Karpas-422 (cell line): Measurements from ENCODE around the gene KLK8. TPM values are rescaled to one million over a fixed set of nuclear protein-coding genes. Genes with fewer than 3 reads are reported as not detected.

Experiments used
- DNase-seq: peaks from one replicate; pipeline ENCODE4 v3.0.0-alpha.2; 2015
- H2AFZ ChIP-seq: fragments of 200-600 bp; sonication (generic); 2 replicates; pipeline ENCODE4 v1.6.1; 2014; ENCODE audit warnings: antibody characterized with exemption, low read length, mixed read lengths
- H3K27ac ChIP-seq: fragments of 200-600 bp; sonication (generic); 2 replicates; pipeline ENCODE4 v1.5.1; 2014; ENCODE audit warnings: mild to moderate bottlenecking, low read length, moderate library complexity
- H3K27me3 ChIP-seq: fragments of 200-600 bp; sonication (generic); 2 replicates; pipeline ENCODE4 v1.6.1; 2014; ENCODE audit warnings: low read length, mixed read lengths
- H3K36me3 ChIP-seq: fragments of 200-600 bp; sonication (generic); 2 replicates; pipeline ENCODE4 v1.6.1; 2014; ENCODE audit warnings: low read length, mixed read lengths; ENCODE audit not compliant: insufficient read depth
- H3K4me1 ChIP-seq: fragments of 200-600 bp; sonication (generic); 2 replicates; pipeline ENCODE4 v1.6.1; 2014; ENCODE audit warnings: mild to moderate bottlenecking, low read length, mixed read lengths
- H3K4me2 ChIP-seq: fragments of 200-600 bp; sonication (generic); 2 replicates; pipeline ENCODE4 v1.6.1; 2014; ENCODE audit warnings: low read length, low read depth, mild to moderate bottlenecking; ENCODE audit not compliant: poor library complexity, severe bottlenecking
- H3K4me3 ChIP-seq: fragments of 200-600 bp; sonication (generic); 2 replicates; pipeline ENCODE4 v1.5.1; 2014; ENCODE audit warnings: mild to moderate bottlenecking, antibody characterized with exemption, low read length, mixed read lengths
- H3K79me2 ChIP-seq: fragments of 200-600 bp; sonication (generic); 2 replicates; pipeline ENCODE4 v1.6.1; 2014; ENCODE audit warnings: mild to moderate bottlenecking, low read length, mixed read lengths
- H3K9ac ChIP-seq: fragments of 200-600 bp; sonication (generic); 2 replicates; pipeline ENCODE4 v1.6.0; 2014; ENCODE audit warnings: low read length
- H3K9me2 ChIP-seq: fragments of 200-600 bp; sonication (generic), shearing (Covaris generic); replicated peaks from 2 replicates; pipeline ENCODE4 v1.6.0; 2014; ENCODE audit warnings: mild to moderate bottlenecking, low read length, moderate library complexity; ENCODE audit not compliant: insufficient read depth
- H3K9me3 ChIP-seq: fragments of 300-700, 200-600 bp; sonication (generic); 2 replicates; pipeline ENCODE4 v1.6.1; 2014; ENCODE audit warnings: low read length, mixed read lengths
- H4K20me1 ChIP-seq: fragments of 200-600 bp; sonication (generic); 2 replicates; pipeline ENCODE4 v1.6.1; 2014; ENCODE audit warnings: mild to moderate bottlenecking, antibody characterized with exemption, low read length, low read depth; ENCODE audit not compliant: insufficient read depth
- total RNA-seq: library from RNA; depleted of rRNA; stranded (reverse); fragments of >200 nt; shearing (Covaris generic); gene quantifications from 2 replicates; pipeline ENCODE4 v1.2.3, GENCODE V29; 2014; ENCODE audit warnings: low replicate concordance

KLK8 gene
- total RNA-seq, 1 experiment from 2014 or later, result not detected

DNA sequence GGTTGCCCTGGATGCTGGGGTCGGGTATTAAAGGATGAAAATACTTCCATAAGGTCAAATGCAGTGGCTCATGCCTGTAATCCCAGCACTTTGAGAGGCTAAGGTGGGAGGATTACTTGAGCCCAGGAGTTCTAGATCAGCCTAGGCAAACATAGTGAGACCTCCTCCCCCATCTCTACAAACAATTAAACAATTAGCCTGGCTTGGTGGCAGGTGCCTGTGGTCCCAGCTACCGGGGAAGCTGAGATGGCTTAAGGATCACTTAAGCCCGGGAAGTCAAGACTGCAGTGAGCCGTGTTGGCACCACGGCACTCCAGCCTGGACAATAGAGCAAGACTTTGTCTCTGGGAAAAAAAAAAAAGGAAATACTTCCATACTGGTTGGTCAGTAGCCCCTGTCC, 23.5 kb upstream of the KLK8 start:
- Histone ChIP-seq H3K4me3 (no peak overlapping the region), H3K9ac (no peak overlapping the region), H3K9me2 (no peaks in the 10 kb centered on the region), H3K27me3 (no peaks in the 10 kb centered on the region), H3K4me2 (no peak overlapping the region), H3K27ac (no peak overlapping the region), H2AFZ (no peak overlapping the region), H3K36me3 (no peaks in the 10 kb centered on the region), H3K79me2 (no peaks in the 10 kb centered on the region), H4K20me1 (no peaks in the 10 kb centered on the region), H3K9me3 (no peaks in the 10 kb centered on the region), H3K4me1 (no peaks in the 10 kb centered on the region)
- no peak for DNase-seq

- no peaks in the 10 kb centered on the region for H3K79me2 ChIP-seq
- H3K4me3 ChIP-seq, result no peak overlapping the region
- no peaks in the 10 kb centered on the region for H3K9me3 ChIP-seq
- no peak overlapping the region for H3K9ac ChIP-seq
- H2AFZ ChIP-seq, result no peak overlapping the region
- no peaks in the 10 kb centered on the region for H3K36me3 ChIP-seq
- no peak overlapping the region for H3K4me2 ChIP-seq
- H4K20me1 ChIP-seq, result no peaks in the 10 kb centered on the region
- H3K27ac ChIP-seq, result no peak overlapping the region
- H3K4me1 ChIP-seq, result no peaks in the 10 kb centered on the region
- no peaks in the 10 kb centered on the region for H3K9me2 ChIP-seq
- DNase-seq, result no peak
- no peaks in the 10 kb centered on the region for H3K27me3 ChIP-seq
Measured at GRCh38 chr19:51023946-51024345, 22.5 kb upstream of the KLK8 start.

- Histone ChIP-seq H3K9me2 (no peaks in the 10 kb centered on the region), H3K4me2 (no peak overlapping the region), H3K4me3 (no peak overlapping the region), H2AFZ (no peak overlapping the region), H3K9ac (no peak overlapping the region), H3K36me3 (no peaks in the 10 kb centered on the region), H3K27me3 (no peaks in the 10 kb centered on the region), H3K27ac (no peak overlapping the region), H4K20me1 (no peaks in the 10 kb centered on the region), H3K79me2 (no peaks in the 10 kb centered on the region), H3K4me1 (no peaks in the 10 kb centered on the region), H3K9me3 (no peaks in the 10 kb centered on the region)
- DNase-seq, result no peak
Measured at GRCh38 chr19:51022526-51022925, 21.1 kb upstream of the KLK8 start.

- Histone ChIP-seq H3K27me3 (no peaks in the 10 kb centered on the region), H2AFZ (no peak overlapping the region), H3K36me3 (no peaks in the 10 kb centered on the region), H3K27ac (no peak overlapping the region), H3K4me2 (no peak overlapping the region), H3K4me3 (no peak overlapping the region), H3K9ac (no peak overlapping the region), H3K9me3 (no peaks in the 10 kb centered on the region), H4K20me1 (no peaks in the 10 kb centered on the region), H3K79me2 (no peaks in the 10 kb centered on the region), H3K9me2 (no peaks in the 10 kb centered on the region), H3K4me1 (no peaks in the 10 kb centered on the region)
- peak; percentile 76 for DNase-seq
Measured at GRCh38 chr19:51020988-51021651, 19.7 kb upstream of the KLK8 start.

- Histone ChIP-seq H3K9me2 (no peaks in the 10 kb centered on the region), H3K27me3 (no peaks in the 10 kb centered on the region), H2AFZ (no peak within 1 kb of the TSS), H3K9ac (no peak within 1 kb of the TSS), H3K9me3 (no peaks in the 10 kb centered on the region), H4K20me1 (peaks cover 3% of the 10 kb centered on the region; the same call in 1 of the 2 replicates), H3K4me2 (no peak within 1 kb of the TSS), H3K4me1 (no peaks in the 10 kb centered on the region), H3K36me3 (no peaks in the 10 kb centered on the region), H3K79me2 (no peaks in the 10 kb centered on the region), H3K27ac (no peak within 1 kb of the TSS), H3K4me3 (no peak within 1 kb of the TSS)
- DNase-seq, result no peak
Measured at GRCh38 chr19:51019544-51019925, 18.1 kb upstream of the KLK8 start, which contains the start of gene KLK10. TSS of gene KLK10 (minus strand) at chr19:51019709. CDS start at chr19:51019130, 579 bp downstream.

- no peak overlapping the region for H3K27ac ChIP-seq
- DNase-seq, result no peak
- no peak overlapping the region for H2AFZ ChIP-seq
- no peak overlapping the region for H3K4me2 ChIP-seq
- H3K36me3 ChIP-seq, result no peaks in the 10 kb centered on the region
- no peaks in the 10 kb centered on the region for H3K27me3 ChIP-seq
- H3K9me3 ChIP-seq, result no peaks in the 10 kb centered on the region
- H3K79me2 ChIP-seq, result no peaks in the 10 kb centered on the region
- H3K9me2 ChIP-seq, result no peaks in the 10 kb centered on the region
- H3K9ac ChIP-seq, result no peak overlapping the region
- peaks cover 3% of the 10 kb centered on the region; the same call in 1 of the 2 replicates for H4K20me1 ChIP-seq
- H3K4me3 ChIP-seq, result no peak overlapping the region
- no peaks in the 10 kb centered on the region for H3K4me1 ChIP-seq
Measured at GRCh38 chr19:51018745-51019543, 17.5 kb upstream of the KLK8 start.

DNA sequence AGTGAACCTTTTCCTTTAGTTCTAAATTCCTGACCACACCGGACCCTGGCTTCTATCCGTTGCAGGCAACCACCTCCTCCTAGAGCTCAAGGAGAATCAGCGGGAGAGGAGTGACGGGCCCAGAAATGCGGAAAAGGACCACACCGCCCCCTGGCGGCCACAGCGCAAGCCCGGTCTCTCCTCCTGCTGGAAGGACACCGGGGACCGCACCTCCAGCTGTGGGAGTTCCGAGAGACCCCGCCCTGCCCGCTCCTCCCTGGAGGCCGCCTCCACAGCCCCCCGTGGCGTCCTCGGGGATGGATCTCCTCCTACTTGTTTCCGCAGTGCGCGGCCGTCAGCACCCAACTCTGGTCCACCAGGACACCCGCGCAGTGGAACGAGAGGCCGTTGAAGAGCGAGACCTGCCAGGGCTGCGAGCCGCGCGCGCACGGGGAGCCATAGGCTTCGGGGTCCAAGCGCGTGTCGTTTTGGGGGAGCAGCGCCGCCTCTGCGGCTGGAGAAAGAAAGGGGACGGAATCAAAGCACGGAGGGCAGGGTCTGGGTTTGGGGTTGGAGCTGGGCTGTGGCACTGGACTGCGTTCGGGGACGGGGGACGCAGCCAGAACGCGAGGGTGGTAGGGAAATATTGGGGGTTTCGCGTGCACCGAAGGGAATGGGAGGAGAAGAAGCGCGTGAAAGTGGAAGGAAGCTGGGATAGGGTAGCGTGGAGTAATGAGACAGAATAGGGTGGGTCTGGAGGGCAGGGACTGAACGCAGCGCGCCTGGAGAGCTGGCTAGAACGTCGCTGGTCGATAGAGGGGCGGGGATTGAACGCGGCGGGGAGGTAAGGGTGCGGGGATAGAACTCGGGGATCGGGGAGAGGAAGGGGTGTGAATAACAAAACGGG, 15.6 kb upstream of the KLK8 start:
- Histone ChIP-seq H3K9ac (no peak overlapping the region), H3K36me3 (no peaks in the 10 kb centered on the region), H3K79me2 (no peaks in the 10 kb centered on the region), H3K9me3 (no peaks in the 10 kb centered on the region), H3K27me3 (no peaks in the 10 kb centered on the region), H3K9me2 (no peaks in the 10 kb centered on the region), H3K4me2 (no peak overlapping the region), H3K27ac (no peak overlapping the region), H2AFZ (no peak overlapping the region), H3K4me1 (no peaks in the 10 kb centered on the region), H4K20me1 (peaks cover 3% of the 10 kb centered on the region; the same call in 1 of the 2 replicates), H3K4me3 (no peak overlapping the region)
- no peak for DNase-seq
